Gastroesophageal sphincter (tissue), 3 donors: Measurements from ENCODE around the gene NEK4.
"Not testable (repeated sequence)": the region's sequence is repeated elsewhere in the genome, so short reads cannot be mapped to it uniquely, and the experiment has no call there.

Source experiments
- EP300 ChIP-seq: sonication (generic); formaldehyde crosslinking; IDR thresholded peaks from one replicate; pipeline ENCODE4 v1.6.1; 2017; ENCODE audit warnings: antibody characterized with exemption, mild to moderate bottlenecking
- TF ChIP-seq, protein P1 (sequence below), 4 experiments: fragments of 200-600 bp in 2 of 4; fragments of 450-650 bp in 2 of 4; sonication (generic) in 1 of 4; IDR thresholded peaks; one replicate each; pipeline ENCODE4 v1.5.1; 2017 to 2019; ENCODE audit warnings: antibody characterized with exemption in 4 of 4, mild to moderate bottlenecking in 2 of 4, moderate library complexity in 2 of 4

DNA sequence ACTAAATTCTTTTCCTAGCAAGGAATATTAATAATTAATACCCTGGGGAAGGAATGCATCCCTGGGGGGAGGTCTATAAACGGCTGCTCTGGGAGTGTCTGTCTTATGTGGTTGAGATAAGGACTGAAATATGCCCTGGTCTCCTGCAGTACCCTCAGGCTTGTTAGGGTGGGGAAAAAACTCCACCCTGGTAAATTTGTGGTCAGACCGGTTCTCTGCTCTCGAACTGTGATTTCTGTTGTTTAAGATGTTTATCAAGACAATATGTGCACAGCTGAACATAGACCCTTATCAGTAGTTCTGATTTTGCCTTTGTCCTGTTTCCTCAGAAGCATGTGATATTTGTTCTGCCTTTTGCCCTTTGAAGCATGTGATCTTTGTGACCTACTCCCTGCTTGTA is 42.0 kb downstream of the NEK4 start:
- TF ChIP-seq EP300, result not testable (repeated sequence)
- TF ChIP-seq, protein P1, sequence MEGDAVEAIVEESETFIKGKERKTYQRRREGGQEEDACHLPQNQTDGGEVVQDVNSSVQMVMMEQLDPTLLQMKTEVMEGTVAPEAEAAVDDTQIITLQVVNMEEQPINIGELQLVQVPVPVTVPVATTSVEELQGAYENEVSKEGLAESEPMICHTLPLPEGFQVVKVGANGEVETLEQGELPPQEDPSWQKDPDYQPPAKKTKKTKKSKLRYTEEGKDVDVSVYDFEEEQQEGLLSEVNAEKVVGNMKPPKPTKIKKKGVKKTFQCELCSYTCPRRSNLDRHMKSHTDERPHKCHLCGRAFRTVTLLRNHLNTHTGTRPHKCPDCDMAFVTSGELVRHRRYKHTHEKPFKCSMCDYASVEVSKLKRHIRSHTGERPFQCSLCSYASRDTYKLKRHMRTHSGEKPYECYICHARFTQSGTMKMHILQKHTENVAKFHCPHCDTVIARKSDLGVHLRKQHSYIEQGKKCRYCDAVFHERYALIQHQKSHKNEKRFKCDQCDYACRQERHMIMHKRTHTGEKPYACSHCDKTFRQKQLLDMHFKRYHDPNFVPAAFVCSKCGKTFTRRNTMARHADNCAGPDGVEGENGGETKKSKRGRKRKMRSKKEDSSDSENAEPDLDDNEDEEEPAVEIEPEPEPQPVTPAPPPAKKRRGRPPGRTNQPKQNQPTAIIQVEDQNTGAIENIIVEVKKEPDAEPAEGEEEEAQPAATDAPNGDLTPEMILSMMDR (IDR thresholded peaks at IDR 0.05), result not testable (repeated sequence)
